PC-9 (cell line): ENCODE measurements around the gene RRAGC. TPM values are rescaled to one million over a fixed set of nuclear protein-coding genes. Genes with fewer than 3 reads are reported as not detected.

Source experiments
- BruUV-seq: library from RNA; stranded (reverse); fragments of 400-500 nt; replicated peaks from 2 replicates; lab custom pipeline; 2021; lab: Mats Ljungman, UMichigan
- CTCF ChIA-PET: fragments of 300-600 bp; sonication (Branson Sonifier 250); formaldehyde crosslinking; loops from one replicate; lab custom pipeline; 2022; ENCODE audit warnings: antibody characterized with exemption; lab: Charles Lee
- POLR2A ChIA-PET: fragments of 300-600 bp; sonication (Branson Sonifier 250); formaldehyde crosslinking; loops from one replicate; lab custom pipeline; 2022; ENCODE audit warnings: antibody characterized with exemption; ENCODE audit not compliant: unreplicated experiment; lab: Charles Lee
- DNase-seq, 2 experiments: peaks; one replicate each; pipeline versions ENCODE4 v3.0.0 to v3.0.0-alpha.2; 2015 to 2022; ENCODE audit warnings: mixed read lengths in 1 of 2
- H2AFZ ChIP-seq: fragments of 200-600 bp; sonication (generic); 2 replicates; pipeline ENCODE4 v1.8.1; 2017; ENCODE audit warnings: antibody characterized with exemption
- H3F3A ChIP-seq: fragments of 200-600 bp; sonication (generic); 2 replicates; pipeline ENCODE4 v1.8.1; 2017; ENCODE audit warnings: antibody characterized with exemption, mild to moderate bottlenecking, low read depth; ENCODE audit not compliant: insufficient read depth
- H3K27ac ChIP-seq: fragments of 200-600 bp; sonication (generic); 2 replicates; pipeline ENCODE4 v1.6.1; 2016; ENCODE audit warnings: mixed run types
- H3K27me3 ChIP-seq: fragments of 200-600 bp; sonication (generic); 2 replicates; pipeline ENCODE4 v1.6.1; 2016; ENCODE audit warnings: low read depth, mixed run types; ENCODE audit not compliant: insufficient read depth
- H3K36me3 ChIP-seq: fragments of 200-600 bp; sonication (generic); 2 replicates; pipeline ENCODE4 v1.6.1; 2016; ENCODE audit warnings: low read depth, mixed run types
- H3K4me1 ChIP-seq: fragments of 200-600 bp; sonication (generic); replicated peaks from 2 replicates; pipeline ENCODE4 v1.6.1; 2016; ENCODE audit warnings: mixed run types; ENCODE audit not compliant: insufficient read depth
- H3K4me2 ChIP-seq: fragments of 200-600 bp; sonication (generic); 2 replicates; pipeline ENCODE4 v1.6.1; 2017; ENCODE audit warnings: mixed run types
- H3K4me3 ChIP-seq: fragments of 200-600 bp; sonication (generic); 2 replicates; pipeline ENCODE4 v1.6.1; 2016; ENCODE audit warnings: mixed run types
- H3K79me2 ChIP-seq: fragments of 200-600 bp; sonication (generic); 2 replicates; pipeline ENCODE4 v1.6.1; 2017; ENCODE audit warnings: low read depth, mixed run types
- H3K9me2 ChIP-seq: fragments of 200-600 bp; sonication (generic); 2 replicates; pipeline ENCODE4 v1.8.1; 2017; ENCODE audit warnings: mild to moderate bottlenecking; ENCODE audit not compliant: insufficient read depth
- H3K9me3 ChIP-seq: fragments of 200-600 bp; sonication (generic); 2 replicates; pipeline ENCODE4 v1.8.1; 2016; ENCODE audit warnings: low read depth; ENCODE audit not compliant: insufficient read depth
- H4K20me1 ChIP-seq: fragments of 200-600 bp; sonication (generic); 2 replicates; pipeline ENCODE4 v1.8.1; 2017; ENCODE audit not compliant: insufficient read depth
- EZH2 ChIP-seq: fragments of 200-600 bp; sonication (generic); IDR thresholded peaks from 2 replicates; pipeline ENCODE4 v1.8.0; 2017; ENCODE audit warnings: antibody characterized with exemption, low read depth
- intact Hi-C: fragments of 100-400 bp; cut with micrococcal nuclease; formaldehyde crosslinking; loops from one replicate; pipeline ENCODE4 v1.10.0; 2022; ENCODE audit not compliant: unreplicated experiment
- total RNA-seq: library from RNA; stranded (reverse); gene quantifications from 2 replicates; pipeline ENCODE4 v1.2.3, GENCODE V29; 2021
- TF ChIP-seq, protein P1 (sequence below): fragments of 200-600 bp; sonication (generic); conservative IDR thresholded peaks from 2 replicates; pipeline ENCODE4 v1.6.1; 2017; ENCODE audit warnings: mixed run types, antibody characterized with exemption, mild to moderate bottlenecking, moderate library complexity

RRAGC gene
- total RNA-seq, 1 experiment from 2014 or later = 33.0 TPM

DNA sequence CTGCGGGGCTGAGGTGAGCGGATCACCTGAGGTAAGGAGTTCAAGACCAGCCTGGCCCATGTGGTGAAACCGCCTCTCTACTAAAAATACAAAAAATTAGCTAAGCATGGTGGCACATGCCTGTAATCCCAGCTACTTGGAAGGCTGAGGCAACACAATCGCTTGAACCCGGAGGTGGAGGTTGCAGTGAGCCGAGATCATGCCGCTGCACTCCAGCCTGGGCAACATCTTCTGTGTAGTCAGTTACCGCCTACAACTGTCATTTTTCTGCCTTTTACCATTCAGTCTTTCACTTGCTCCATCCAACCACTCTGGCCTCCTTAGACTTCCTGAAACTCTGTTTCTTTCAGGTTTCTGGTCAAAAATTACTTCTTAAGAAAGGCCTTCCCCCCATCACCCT is 11.4 kb upstream of the RRAGC start:
- BruUV-seq = no TSS peak
- CTCF ChIA-PET = interaction anchor here (0.6 kb wide), 1 partner anchor 646 kb away, joined by 7 read pairs; no protein-coding TSS in a partner anchor

DNA sequence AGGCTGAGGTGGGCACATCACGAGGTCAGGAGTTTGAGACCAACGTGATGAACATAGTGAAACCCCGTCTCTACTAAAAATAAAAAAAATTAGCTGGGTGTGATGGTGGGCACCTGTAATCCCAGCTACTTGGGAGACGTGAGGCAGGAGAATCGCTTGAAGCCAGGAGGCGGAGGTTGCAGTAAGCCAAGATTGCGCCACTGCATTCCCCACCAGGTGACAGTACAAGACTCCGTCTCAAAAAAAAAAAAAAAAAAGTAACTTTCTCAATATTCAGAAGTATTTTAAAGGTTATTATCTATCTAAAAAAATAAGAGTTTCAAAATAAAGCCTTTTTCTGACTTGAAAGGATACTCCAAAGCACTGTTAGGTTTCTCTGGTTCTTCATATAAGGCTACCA is 7.6 kb upstream of the RRAGC start:
- Histone ChIP-seq H3K9me3 (no peaks in the 10 kb centered on the region), H4K20me1 (no peaks in the 10 kb centered on the region; the same call in 1 of the 2 replicates), H3K9me2 (no peaks in the 10 kb centered on the region), H3K4me3 (no peak overlapping the region), H3K27me3 (no peaks in the 10 kb centered on the region), H3K4me1 (peaks cover 6% of the 10 kb centered on the region), H3K4me2 (no peak overlapping the region), H2AFZ (no peak overlapping the region), H3K36me3 (peaks cover 15% of the 10 kb centered on the region), H3F3A (peaks cover 7% of the 10 kb centered on the region; the same call in 1 of the 2 replicates), H3K27ac (no peak overlapping the region), H3K79me2 (peaks cover 11% of the 10 kb centered on the region)
- BruUV-seq = no TSS peak
- DNase-seq = no peak
- intact Hi-C loops = no loop called here
- POLR2A ChIA-PET = interaction anchor here (0.7 kb wide), 1 partner anchor 301 kb away, joined by 3 read pairs; no protein-coding TSS in a partner anchor
- CTCF ChIA-PET = no interaction called here
- TF ChIP-seq, protein P1, sequence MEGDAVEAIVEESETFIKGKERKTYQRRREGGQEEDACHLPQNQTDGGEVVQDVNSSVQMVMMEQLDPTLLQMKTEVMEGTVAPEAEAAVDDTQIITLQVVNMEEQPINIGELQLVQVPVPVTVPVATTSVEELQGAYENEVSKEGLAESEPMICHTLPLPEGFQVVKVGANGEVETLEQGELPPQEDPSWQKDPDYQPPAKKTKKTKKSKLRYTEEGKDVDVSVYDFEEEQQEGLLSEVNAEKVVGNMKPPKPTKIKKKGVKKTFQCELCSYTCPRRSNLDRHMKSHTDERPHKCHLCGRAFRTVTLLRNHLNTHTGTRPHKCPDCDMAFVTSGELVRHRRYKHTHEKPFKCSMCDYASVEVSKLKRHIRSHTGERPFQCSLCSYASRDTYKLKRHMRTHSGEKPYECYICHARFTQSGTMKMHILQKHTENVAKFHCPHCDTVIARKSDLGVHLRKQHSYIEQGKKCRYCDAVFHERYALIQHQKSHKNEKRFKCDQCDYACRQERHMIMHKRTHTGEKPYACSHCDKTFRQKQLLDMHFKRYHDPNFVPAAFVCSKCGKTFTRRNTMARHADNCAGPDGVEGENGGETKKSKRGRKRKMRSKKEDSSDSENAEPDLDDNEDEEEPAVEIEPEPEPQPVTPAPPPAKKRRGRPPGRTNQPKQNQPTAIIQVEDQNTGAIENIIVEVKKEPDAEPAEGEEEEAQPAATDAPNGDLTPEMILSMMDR = no peak
- no peak for TF ChIP-seq EZH2

More for the DNA sequence above, 11.4 kb upstream of the RRAGC start:
- no peak overlapping the region for H2AFZ ChIP-seq
- no peak overlapping the region for H3K4me2 ChIP-seq
- H3K4me1 ChIP-seq = peaks cover 15% of the 10 kb centered on the region
- no peak for TF ChIP-seq EZH2
- TF ChIP-seq, protein P1 = no peak
- H4K20me1 ChIP-seq = no peaks in the 10 kb centered on the region
- H3K36me3 ChIP-seq = no peaks in the 10 kb centered on the region
- intact Hi-C loops = no loop called here
- no peaks in the 10 kb centered on the region for H3K27me3 ChIP-seq
- no peak overlapping the region for H3K27ac ChIP-seq
- no peaks in the 10 kb centered on the region for H3K9me2 ChIP-seq
- H3K79me2 ChIP-seq = peaks cover 31% of the 10 kb centered on the region
- H3F3A ChIP-seq = no peaks in the 10 kb centered on the region
- POLR2A ChIA-PET = no interaction called here
- H3K9me3 ChIP-seq = no peaks in the 10 kb centered on the region
- no peak for DNase-seq
- H3K4me3 ChIP-seq = no peak overlapping the region

GRCh38 chr1:38865112-38865715 is 5.6 kb upstream of the RRAGC start:
- H2AFZ ChIP-seq = no peak overlapping the region
- CTCF ChIA-PET = interaction anchor here (0.6 kb wide), 1 partner anchor 48 kb away, joined by 3 read pairs; no protein-coding TSS in a partner anchor

More at GRCh38 chr1:38865112-38865715, 5.6 kb upstream of the RRAGC start:
- H3K9me2 ChIP-seq = no peaks in the 10 kb centered on the region
- H3K4me3 ChIP-seq = no peak overlapping the region
- no peaks in the 10 kb centered on the region; the same call in 1 of the 2 replicates for H4K20me1 ChIP-seq
- peaks cover 14% of the 10 kb centered on the region; the same call in 1 of the 2 replicates for H3F3A ChIP-seq
- no peaks in the 10 kb centered on the region for H3K27me3 ChIP-seq
- peaks cover 8% of the 10 kb centered on the region for H3K4me1 ChIP-seq
- no peaks in the 10 kb centered on the region for H3K9me3 ChIP-seq
- intact Hi-C loops = no loop called here
- TF ChIP-seq, protein P1 = no peak
- TF ChIP-seq EZH2 = no peak
- BruUV-seq = no TSS peak
- DNase-seq = peak in 1 of 2 experiments; percentile 36
- H3K36me3 ChIP-seq = peaks cover 15% of the 10 kb centered on the region
- POLR2A ChIA-PET = interaction anchor here (0.6 kb wide), 1 partner anchor 78 kb away, joined by 3 read pairs; no protein-coding TSS in a partner anchor
- no peak overlapping the region for H3K4me2 ChIP-seq
- 0 out of 2 replicates have a peak, but pooled peaks cover 5% of the 10 kb centered on the region for H3K79me2 ChIP-seq
- H3K27ac ChIP-seq = no peak overlapping the region
